ENCODE measurements around the gene SPTLC3.

SPTLC3 gene

DNA sequence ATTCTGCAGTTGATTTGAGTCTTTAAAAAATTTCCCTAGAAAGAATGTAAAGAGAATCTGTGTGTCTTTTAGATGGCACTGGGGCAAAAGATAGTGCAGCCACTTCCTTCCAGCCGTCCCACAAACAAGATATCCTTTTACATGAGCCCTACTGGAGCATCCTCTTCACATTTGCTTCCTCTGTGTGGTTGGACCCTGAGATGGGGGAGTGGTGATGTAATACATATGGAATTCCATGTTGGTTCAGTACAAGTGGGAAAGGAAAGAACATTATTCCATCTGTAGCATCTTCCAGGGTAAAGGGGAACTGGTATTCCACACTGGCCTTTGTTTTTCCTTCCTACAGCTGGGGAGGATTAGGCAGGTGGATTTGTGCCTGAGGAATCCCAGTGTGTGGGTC is 133.4 kb downstream of the SPTLC3 start:
- DNase-seq = peak in 1 of 2 experiments; percentile 67

GRCh38 chr20:13147071-13147963 is 138.5 kb downstream of the SPTLC3 start:
- DNase-seq = no peak

DNA sequence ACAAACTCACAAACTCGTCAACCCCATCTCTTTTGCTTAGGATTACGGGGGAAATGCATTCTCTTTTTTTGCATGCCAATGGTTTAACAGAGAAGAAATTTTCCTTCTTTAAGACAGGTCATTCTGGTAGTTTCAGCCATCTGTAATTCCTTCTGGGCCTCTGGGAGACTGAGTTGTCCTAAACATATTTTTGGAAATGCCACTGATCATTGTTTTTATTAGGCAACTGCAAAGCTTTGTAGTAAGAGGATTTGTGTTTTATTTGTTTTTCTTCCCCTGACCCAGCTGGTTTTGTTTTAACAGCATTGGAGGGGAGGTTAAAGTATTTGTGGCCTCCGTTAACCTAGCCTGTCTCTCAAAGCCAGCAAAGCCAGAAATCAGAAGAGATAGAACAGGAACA is 139.2 kb downstream of the SPTLC3 start:
- no peak for DNase-seq

- DNase-seq = no peak
Observed at GRCh38 chr20:13148402-13148801, 139.6 kb downstream of the SPTLC3 start.

- no peak for DNase-seq
Observed at GRCh38 chr20:13148961-13149360, 140.2 kb downstream of the SPTLC3 start.

GRCh38 chr20:13149371-13150105 is 140.8 kb downstream of the SPTLC3 start:
- no peak for DNase-seq

- DNase-seq = no peak
Observed at GRCh38 chr20:13158369-13158768, 149.6 kb downstream of the SPTLC3 start.

- no peak for DNase-seq
Observed at GRCh38 chr20:13159889-13160288, 151.1 kb downstream of the SPTLC3 start.

GRCh38 chr20:13165203-13165602 is 156.4 kb downstream of the SPTLC3 start:
- no peak for DNase-seq

DNA sequence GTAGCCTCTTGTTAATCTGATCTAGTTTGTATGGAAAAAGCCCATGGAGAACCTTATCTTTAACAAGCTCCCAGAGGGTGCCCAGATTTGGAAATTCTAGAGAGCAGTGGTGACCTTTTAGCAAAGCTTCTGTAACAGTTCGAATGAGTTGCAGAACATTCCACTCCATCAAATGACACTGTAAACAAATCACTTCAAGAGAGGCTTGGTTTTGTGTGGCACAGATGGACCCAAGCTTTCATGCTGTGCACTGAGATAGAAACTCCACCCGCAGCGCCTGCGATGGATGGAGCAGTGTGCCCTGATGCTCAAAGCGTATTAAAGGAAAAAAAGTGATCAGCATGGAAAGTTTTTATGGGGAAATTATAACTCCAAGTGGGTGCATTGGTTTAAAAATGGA is 157.2 kb downstream of the SPTLC3 start:
- peak in 1 of 2 experiments; percentile 63 for DNase-seq

DNA sequence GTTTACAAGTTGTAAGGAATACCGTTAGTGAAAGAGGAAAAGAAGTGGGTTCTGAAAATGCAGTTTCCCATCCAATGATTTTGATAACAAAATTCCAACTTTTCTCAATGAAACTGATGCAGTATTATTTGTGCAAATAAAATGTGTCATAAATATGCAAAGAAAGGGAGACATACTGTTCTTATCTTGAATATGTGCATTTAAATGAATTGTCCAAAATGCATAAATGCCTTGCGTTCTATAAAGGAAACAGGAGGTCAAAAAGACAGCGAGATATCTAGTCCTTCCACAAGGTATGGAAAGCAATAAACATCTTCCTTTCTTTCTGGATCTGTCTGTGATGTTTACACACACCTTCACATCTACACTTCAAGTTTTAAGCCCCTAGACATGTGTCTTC is 157.7 kb downstream of the SPTLC3 start:
- no peak for DNase-seq

- DNase-seq = no peak
Observed at GRCh38 chr20:13169086-13169485, 160.3 kb downstream of the SPTLC3 start.

GRCh38 chr20:13170771-13171170 is 162.0 kb downstream of the SPTLC3 start:
- DNase-seq = no peak

DNA sequence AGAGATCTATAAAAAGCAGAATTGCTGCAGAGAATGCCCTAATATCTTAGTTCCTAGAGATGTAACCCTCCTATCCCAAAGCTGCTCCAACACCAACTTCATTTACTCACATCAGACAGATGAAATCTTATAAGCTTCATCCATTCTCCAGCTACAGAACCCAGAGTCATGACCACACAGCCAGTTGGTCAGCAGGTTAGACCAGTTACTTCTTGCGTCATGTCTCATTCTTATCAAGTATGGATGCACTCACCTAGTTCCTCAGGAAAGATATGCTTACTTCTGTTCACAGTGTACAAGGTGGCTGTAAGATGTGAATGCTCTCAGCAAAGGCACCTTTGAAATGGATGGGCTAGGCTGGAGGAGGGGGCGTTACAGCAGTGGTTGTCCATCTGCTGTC is 164.4 kb downstream of the SPTLC3 start:
- DNase-seq = no peak

GRCh38 chr20:13174402-13174801 is 165.6 kb downstream of the SPTLC3 start:
- no peak for DNase-seq

- DNase-seq = no peak
Observed at GRCh38 chr20:13180986-13181889, 172.5 kb downstream of the SPTLC3 start.

DNA sequence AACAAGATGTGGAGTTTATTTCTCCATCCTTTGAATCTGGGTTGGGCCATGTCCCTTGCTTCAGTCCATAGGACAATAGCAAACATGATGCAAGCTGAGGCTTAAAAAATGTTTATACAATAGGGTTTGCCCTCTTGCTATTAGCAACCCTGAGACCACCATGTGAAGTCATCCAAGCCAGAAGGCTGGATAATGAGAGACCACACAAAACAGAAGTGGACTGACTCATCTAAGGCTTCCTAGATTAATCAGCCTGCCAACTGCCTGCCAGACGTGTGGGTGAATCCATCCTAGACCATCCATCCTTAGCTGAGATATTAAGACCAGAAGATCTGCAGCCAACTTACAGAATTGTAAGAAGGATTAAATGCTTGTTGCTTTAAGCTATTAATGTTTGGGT is 174.2 kb downstream of the SPTLC3 start:
- no peak for DNase-seq

- DNase-seq = no peak
Observed at GRCh38 chr20:13186043-13186774, 177.4 kb downstream of the SPTLC3 start.

GRCh38 chr20:13187899-13188298 is 179.1 kb downstream of the SPTLC3 start:
- no peak for DNase-seq

DNA sequence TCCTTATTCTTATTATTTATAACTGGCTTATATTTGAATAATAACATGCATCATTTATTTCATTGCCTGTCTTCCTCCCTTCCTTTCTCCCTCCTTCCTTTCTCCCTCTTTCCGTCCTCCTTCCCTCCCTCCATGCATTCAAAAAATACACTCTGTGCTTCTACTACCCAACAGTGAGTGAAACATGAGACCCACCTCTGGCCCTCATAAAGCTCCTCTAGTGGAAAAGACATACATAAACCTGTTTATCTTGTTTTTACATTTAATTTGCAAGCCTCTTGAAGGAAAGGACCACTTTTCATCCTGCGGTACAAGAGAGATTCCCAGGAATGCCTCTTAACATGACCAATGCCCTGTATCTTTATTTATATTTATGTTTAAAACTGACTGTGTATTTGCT is 190.5 kb downstream of the SPTLC3 start:
- DNase-seq = no peak

DNA sequence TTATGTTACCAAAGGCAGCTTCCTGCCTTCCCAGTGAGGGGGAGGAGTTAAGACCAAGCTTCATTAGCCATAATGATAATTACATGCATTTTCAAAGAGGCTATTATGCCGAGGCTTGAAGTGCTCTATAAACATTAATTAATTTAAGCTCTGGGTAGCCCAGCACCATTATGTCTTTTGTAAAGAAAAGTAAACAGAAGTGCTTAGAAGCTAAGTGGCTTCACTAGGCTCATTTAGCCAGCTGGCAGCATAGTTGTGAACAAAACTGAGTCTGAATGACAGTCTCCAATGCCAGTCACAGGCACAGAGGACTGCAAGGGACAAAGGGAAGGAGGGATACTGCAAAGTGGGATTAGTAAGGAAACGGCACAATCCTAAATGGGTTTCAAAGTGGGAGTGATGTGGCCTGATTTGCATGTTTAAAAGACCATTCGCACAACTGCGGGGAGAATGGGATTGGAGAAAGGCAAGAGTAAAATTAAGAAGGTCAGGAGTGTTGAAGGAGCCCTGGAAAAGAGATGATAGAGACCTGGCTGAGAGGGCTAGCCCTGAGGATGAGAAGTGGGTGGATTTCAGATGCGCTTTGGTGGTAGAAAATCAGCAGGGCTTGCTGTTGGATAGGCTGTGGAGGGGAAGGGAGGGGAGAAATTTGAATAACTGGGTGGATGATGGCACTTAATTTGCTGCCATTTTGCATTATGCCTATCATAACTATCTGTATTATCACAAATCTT is 192.2 kb downstream of the SPTLC3 start:
- peak; percentile 97 to 99 for DNase-seq

DNA sequence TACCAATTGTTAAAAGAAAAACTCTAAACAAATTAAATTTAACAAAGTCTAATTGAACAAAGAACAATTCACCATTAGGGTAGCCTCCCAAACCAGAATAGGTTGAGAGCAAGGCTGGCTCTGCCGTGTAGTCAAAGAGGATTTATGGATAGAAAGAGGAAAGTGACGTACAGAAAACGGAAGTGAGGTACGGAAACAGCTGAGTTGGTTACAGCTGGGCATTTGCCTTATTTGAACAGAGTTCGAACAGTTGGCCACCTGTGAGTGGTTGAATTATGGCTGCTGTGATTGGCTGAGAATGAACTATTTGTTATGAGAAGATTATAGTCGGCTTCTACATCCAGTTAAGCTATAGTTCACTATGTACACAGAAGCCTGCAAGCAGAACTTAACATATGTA is 193.8 kb downstream of the SPTLC3 start:
- peak; percentile 27 to 76 for DNase-seq
